HepG2 (cell line): ENCODE measurements around the gene ITM2B. TPM values are rescaled to one million over a fixed set of nuclear protein-coding genes. Genes with fewer than 3 reads are reported as not detected.

ENCODE experiments used
- ARID5B ChIP-seq: IDR thresholded peaks from 2 replicates; pipeline ENCODE4 v1.4.0; 2020; ENCODE audit warnings: mild to moderate bottlenecking, missing genetic modification reagents
- ATF7 ChIP-seq, 2 experiments: fragments of 450-650 bp in 1 of 2; sonication (generic) in 1 of 2; formaldehyde crosslinking in 1 of 2; IDR thresholded peaks; 2 replicates each; pipeline versions ENCODE4 v1.4.0 to v1.6.1; 2016 to 2020; ENCODE audit warnings: antibody characterized with exemption in 1 of 2, mild to moderate bottlenecking in 1 of 2, missing genetic modification reagents in 1 of 2
- DR1 ChIP-seq: sonication (generic); formaldehyde crosslinking; IDR thresholded peaks from 2 replicates; pipeline ENCODE4 v1.8.0; 2021; ENCODE audit warnings: mild to moderate bottlenecking, missing genetic modification reagents, inconsistent platforms
- ERF ChIP-seq: IDR thresholded peaks from 2 replicates; pipeline ENCODE4 v1.6.1; 2018; ENCODE audit warnings: missing biosample characterization, missing genetic modification reagents
- HIC2 ChIP-seq: sonication (generic); formaldehyde crosslinking; IDR thresholded peaks from 2 replicates; pipeline ENCODE4 v1.9.0; 2022; ENCODE audit warnings: low read depth, missing genetic modification reagents
- MAFF ChIP-seq: IDR thresholded peaks from 2 replicates; pipeline ENCODE4 v1.6.1; 2011; ENCODE audit warnings: low read depth, low read length, improper control_type of control experiment
- RXRB ChIP-seq: IDR thresholded peaks from 2 replicates; pipeline ENCODE4 v1.6.1; 2016; ENCODE audit warnings: borderline replicate concordance, missing genetic modification reagents, missing compliant biosample characterization
- SIX1 ChIP-seq: sonication (generic); formaldehyde crosslinking; IDR thresholded peaks from 2 replicates; pipeline ENCODE4 v1.4.0; 2020; ENCODE audit warnings: missing genetic modification reagents, borderline replicate concordance
- ZBTB20 ChIP-seq: sonication (generic); formaldehyde crosslinking; IDR thresholded peaks from 2 replicates; pipeline ENCODE4 v1.8.1; 2023; ENCODE audit warnings: missing genetic modification reagents, low read depth, mild to moderate bottlenecking, borderline replicate concordance
- ZFP1 ChIP-seq: IDR thresholded peaks from 2 replicates; pipeline ENCODE4 v1.6.1; 2016
- ZFP90 ChIP-seq: sonication (generic); formaldehyde crosslinking; IDR thresholded peaks from 2 replicates; pipeline ENCODE4 v1.8.0; 2022; ENCODE audit warnings: missing genetic modification reagents, mild to moderate bottlenecking, inconsistent platforms, borderline replicate concordance
- ZFP91 ChIP-seq: sonication (generic); formaldehyde crosslinking; IDR thresholded peaks from 2 replicates; pipeline ENCODE4 v1.9.0; 2022; ENCODE audit warnings: missing genetic modification reagents, mild to moderate bottlenecking, borderline replicate concordance
- ZNF136 ChIP-seq: sonication (generic); formaldehyde crosslinking; IDR thresholded peaks from 2 replicates; pipeline ENCODE4 v1.8.1; 2022; ENCODE audit warnings: low read depth, mild to moderate bottlenecking, moderate library complexity, missing genetic modification reagents
- ZNF550 ChIP-seq: sonication (generic); formaldehyde crosslinking; IDR thresholded peaks from 2 replicates; pipeline ENCODE4 v1.4.0; 2020; ENCODE audit warnings: mild to moderate bottlenecking, missing genetic modification reagents, borderline replicate concordance
- ZNF609 ChIP-seq: sonication (generic); formaldehyde crosslinking; IDR thresholded peaks from 2 replicates; pipeline ENCODE4 v1.4.0; 2020; ENCODE audit warnings: mild to moderate bottlenecking, missing genetic modification reagents, borderline replicate concordance
- ZNF746 ChIP-seq: sonication (generic); formaldehyde crosslinking; IDR thresholded peaks from 2 replicates; pipeline ENCODE4 v1.8.0; 2022; ENCODE audit warnings: mild to moderate bottlenecking, missing genetic modification reagents
- ZSCAN31 ChIP-seq: sonication (generic); formaldehyde crosslinking; IDR thresholded peaks from 2 replicates; pipeline ENCODE4 v1.5.0; 2020; ENCODE audit warnings: low read depth, mild to moderate bottlenecking, missing genetic modification reagents
- polyA plus RNA-seq, 8 experiments: library from polyadenylated mRNA; depleted of rRNA in 3 of 8; stranded (reverse) in 7 of 8; unstranded in 1 of 8; fragments of >200 nt; fragmentation: Illumina TruSeq in 4 of 8; extraction: Trizol in 4 of 8; gene quantifications; 2 replicates each; pipeline versions ENCODE4 v1.2.1 to v1.2.3, GENCODE V29; 2011 to 2016; ENCODE audit warnings: low read depth in 4 of 8, missing spikeins in 1 of 8, mixed read lengths in 1 of 8; ENCODE audit not compliant: insufficient read depth in 1 of 8
- total RNA-seq, 5 experiments: library from RNA; depleted of rRNA; stranded (reverse); fragments of >200 nt; fragmentation: Illumina TruSeq; extraction: Trizol; gene quantifications; 2 replicates each; pipeline ENCODE4 v1.2.3, GENCODE V29; 2016; ENCODE audit warnings: low read depth in 1 of 5

The ITM2B gene
- total and polyA plus RNA-seq, 2 of the 13 experiments (the other 11 are each of a cell fraction or from before 2014, with no cell fraction given), result 158 to 373 TPM

GRCh38 chr13:48201044-48201443 lies 32.0 kb upstream of the ITM2B start (continued):
- no peak for TF ChIP-seq DR1 (CRISPR knock-in tag)
- peak; percentile 44; the same call in 1 of the 2 replicates for TF ChIP-seq MAFF
- 0 out of 2 replicates have a peak, but pooled peaks have one; percentile 41 for TF ChIP-seq ZFP1 (CRISPR knock-in tag)
- TF ChIP-seq ARID5B (CRISPR knock-in tag), result peak; percentile 94
- TF ChIP-seq RXRB (CRISPR knock-in tag), result peak; percentile 71
- peak; percentile 74; the same call in 1 of the 2 replicates for TF ChIP-seq ZNF609 (CRISPR knock-in tag)
- no peak for TF ChIP-seq ZNF136 (CRISPR knock-in tag)
- TF ChIP-seq SIX1 (CRISPR knock-in tag), result peak; percentile 27; the same call in 1 of the 2 replicates
- peak; percentile 82 for TF ChIP-seq ZFP91 (CRISPR knock-in tag)
- peak; percentile 77; the same call in 1 of the 2 replicates for TF ChIP-seq ERF (CRISPR knock-in tag)
- TF ChIP-seq ATF7 (IDR thresholded peaks at IDR 0.05), result no peak
- peak; percentile 72; the same call in 1 of the 2 replicates for TF ChIP-seq ATF7 (CRISPR knock-in tag; IDR thresholded peaks at IDR 0.05)
- TF ChIP-seq ZNF746 (CRISPR knock-in tag), result 0 out of 2 replicates have a peak, but pooled peaks have one; percentile 36
- peak; percentile 80; the same call in 1 of the 2 replicates for TF ChIP-seq ZFP90 (CRISPR knock-in tag)
- peak; percentile 34; the same call in 1 of the 2 replicates for TF ChIP-seq ZBTB20 (CRISPR knock-in tag)
- TF ChIP-seq HIC2 (CRISPR knock-in tag), result peak; percentile 92
- 0 out of 2 replicates have a peak, but pooled peaks have one; percentile 12 for TF ChIP-seq ZNF550 (CRISPR knock-in tag)
- TF ChIP-seq ZSCAN31 (CRISPR knock-in tag), result peak; percentile 76
